RWPE2 (cell line): ENCODE results near the gene C12orf54.
"Not testable (repeated sequence)": the region's sequence is repeated elsewhere in the genome, so short reads cannot be mapped to it uniquely, and the experiment has no call there.

Source experiments
- ATAC-seq: fragments of 200-7000 bp; cut with Tn5 transposase; 3 replicates; pipeline ENCODE4 v1.9.1; 2021; ENCODE audit warnings: low read depth
- DNase-seq: peaks from one replicate; pipeline ENCODE4 v3.0.0-alpha.2; 2020; ENCODE audit warnings: low spot score
- H3K27ac ChIP-seq: fragments of 450-650 bp; 2 replicates; pipeline ENCODE4 v1.5.1; 2017; ENCODE audit warnings: mild to moderate bottlenecking; ENCODE audit not compliant: poor library complexity, severe bottlenecking
- H3K27me3 ChIP-seq: fragments of 250-450 bp; sonication (Bioruptor Pico); 2 replicates; pipeline ENCODE4 v1.5.1; 2021; ENCODE audit warnings: mild to moderate bottlenecking, moderate library complexity; ENCODE audit not compliant: insufficient read depth, poor library complexity, severe bottlenecking
- H3K36me3 ChIP-seq: fragments of 250-450 bp; sonication (Bioruptor Pico); 2 replicates; pipeline ENCODE4 v1.5.1; 2020; ENCODE audit warnings: low read depth, mild to moderate bottlenecking, moderate library complexity
- H3K4me1 ChIP-seq: fragments of 250-450 bp; sonication (Bioruptor Pico); 2 replicates; pipeline ENCODE4 v1.5.1; 2021; ENCODE audit warnings: mild to moderate bottlenecking, moderate library complexity; ENCODE audit not compliant: insufficient read depth, poor library complexity, severe bottlenecking
- H3K4me3 ChIP-seq: fragments of 250-450 bp; sonication (Bioruptor Pico); 2 replicates; pipeline ENCODE4 v1.5.1; 2021; ENCODE audit warnings: mild to moderate bottlenecking, moderate library complexity; ENCODE audit not compliant: severe bottlenecking
- H3K9me3 ChIP-seq: fragments of 250-450 bp; sonication (Bioruptor Pico); 2 replicates; pipeline ENCODE4 v1.5.1; 2021; ENCODE audit warnings: mild to moderate bottlenecking, moderate library complexity; ENCODE audit not compliant: severe bottlenecking
- TF ChIP-seq, protein P1 (sequence below): fragments of 450-650 bp; IDR thresholded peaks from one replicate; pipeline ENCODE4 v1.5.1; 2017; ENCODE audit warnings: mild to moderate bottlenecking, moderate library complexity; ENCODE audit not compliant: poor library complexity, severe bottlenecking

C12orf54 gene

DNA sequence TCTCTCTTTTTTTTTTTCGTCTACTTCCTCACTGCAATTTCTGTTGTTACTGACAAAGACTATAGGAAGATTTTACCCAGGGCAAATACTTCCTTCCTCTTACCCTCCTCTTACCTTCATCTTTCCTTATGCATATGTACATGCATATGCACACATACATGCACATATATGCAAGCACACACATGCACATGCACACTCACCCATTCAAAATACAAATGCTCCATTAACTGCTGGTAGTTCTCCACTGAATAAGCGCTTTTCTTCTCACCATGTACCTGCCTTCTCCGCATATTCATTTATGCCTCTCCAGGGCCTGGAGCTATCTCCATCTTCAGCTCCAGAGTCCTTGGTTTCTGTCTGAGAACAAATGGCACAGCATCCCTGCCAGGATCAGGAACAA, 632 bp downstream of the C12orf54 start:
- ATAC-seq (no peak), DNase-seq (no peak)
- peaks cover 13% of the 10 kb centered on the region for H3K4me1 ChIP-seq
- H3K27ac ChIP-seq, result no peak overlapping the region
- no peak overlapping the region for H3K4me3 ChIP-seq
- no peaks in the 10 kb centered on the region for H3K36me3 ChIP-seq
- TF ChIP-seq, protein P1, sequence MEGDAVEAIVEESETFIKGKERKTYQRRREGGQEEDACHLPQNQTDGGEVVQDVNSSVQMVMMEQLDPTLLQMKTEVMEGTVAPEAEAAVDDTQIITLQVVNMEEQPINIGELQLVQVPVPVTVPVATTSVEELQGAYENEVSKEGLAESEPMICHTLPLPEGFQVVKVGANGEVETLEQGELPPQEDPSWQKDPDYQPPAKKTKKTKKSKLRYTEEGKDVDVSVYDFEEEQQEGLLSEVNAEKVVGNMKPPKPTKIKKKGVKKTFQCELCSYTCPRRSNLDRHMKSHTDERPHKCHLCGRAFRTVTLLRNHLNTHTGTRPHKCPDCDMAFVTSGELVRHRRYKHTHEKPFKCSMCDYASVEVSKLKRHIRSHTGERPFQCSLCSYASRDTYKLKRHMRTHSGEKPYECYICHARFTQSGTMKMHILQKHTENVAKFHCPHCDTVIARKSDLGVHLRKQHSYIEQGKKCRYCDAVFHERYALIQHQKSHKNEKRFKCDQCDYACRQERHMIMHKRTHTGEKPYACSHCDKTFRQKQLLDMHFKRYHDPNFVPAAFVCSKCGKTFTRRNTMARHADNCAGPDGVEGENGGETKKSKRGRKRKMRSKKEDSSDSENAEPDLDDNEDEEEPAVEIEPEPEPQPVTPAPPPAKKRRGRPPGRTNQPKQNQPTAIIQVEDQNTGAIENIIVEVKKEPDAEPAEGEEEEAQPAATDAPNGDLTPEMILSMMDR, result no peak
- no peaks in the 10 kb centered on the region for H3K27me3 ChIP-seq
- H3K9me3 ChIP-seq, result no peaks in the 10 kb centered on the region

DNA sequence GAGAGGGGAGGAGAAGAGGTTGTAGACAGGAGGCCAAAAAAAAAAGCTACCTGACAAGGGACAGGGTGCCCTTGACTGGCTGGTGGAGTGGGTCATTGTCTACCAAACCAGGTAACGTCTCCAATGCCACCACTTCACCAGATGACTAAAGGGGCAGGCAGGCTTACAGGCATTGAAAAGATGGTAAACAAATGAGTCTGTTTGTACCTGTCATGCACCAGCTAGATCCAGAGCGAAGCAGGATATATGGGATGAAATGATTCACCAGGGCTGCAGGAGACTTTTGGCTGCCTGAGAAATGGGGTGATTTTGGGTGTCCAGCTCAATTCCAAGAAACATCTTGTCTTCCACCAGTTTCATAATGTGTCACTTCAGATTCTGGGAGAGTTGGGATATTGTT, 4.0 kb downstream of the C12orf54 start:
- no peak for ATAC-seq

GRCh38 chr12:48486679-48487078, 4.4 kb downstream of the C12orf54 start:
- H3K4me1 ChIP-seq, result peaks cover 28% of the 10 kb centered on the region
- H3K36me3 ChIP-seq, result no peaks in the 10 kb centered on the region
- no peak for DNase-seq
- H3K27me3 ChIP-seq, result no peaks in the 10 kb centered on the region
- 0 out of 3 replicates have a peak, but pooled peaks have one; percentile 8 for ATAC-seq
- TF ChIP-seq, protein P1, result no peak
- H3K27ac ChIP-seq, result no peak overlapping the region
- no peaks in the 10 kb centered on the region for H3K9me3 ChIP-seq
- no peak overlapping the region for H3K4me3 ChIP-seq

More for the DNA sequence above, 4.0 kb downstream of the C12orf54 start:
- no peak for DNase-seq
- Histone ChIP-seq H3K36me3 (no peaks in the 10 kb centered on the region), H3K4me1 (peaks cover 28% of the 10 kb centered on the region), H3K27me3 (no peaks in the 10 kb centered on the region), H3K9me3 (no peaks in the 10 kb centered on the region), H3K4me3 (no peak overlapping the region), H3K27ac (no peak overlapping the region)
- TF ChIP-seq, protein P1, result no peak

DNA sequence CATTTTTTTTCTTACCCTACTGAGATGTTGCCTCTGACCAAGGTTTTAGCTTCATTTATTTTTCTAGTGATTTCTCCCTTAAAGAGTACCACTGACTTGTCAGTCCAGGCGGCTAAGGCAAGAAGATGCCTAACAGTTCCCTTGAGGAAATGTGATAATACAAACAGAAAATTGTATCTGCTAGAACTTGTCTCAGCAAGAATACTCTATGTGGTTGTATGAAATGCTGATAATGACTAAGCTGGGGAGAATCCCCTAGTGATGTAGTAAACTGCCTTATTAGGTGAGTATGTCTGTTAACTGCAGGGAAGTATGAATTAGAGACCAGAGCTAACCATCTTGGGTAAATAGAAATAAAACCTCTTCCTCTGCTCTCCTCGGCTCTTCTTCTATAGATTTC, 6.7 kb downstream of the C12orf54 start:
- H3K27me3 ChIP-seq, result no peaks in the 10 kb centered on the region
- ATAC-seq (peak; percentile 98), DNase-seq (no peak)
- H3K9me3 ChIP-seq, result no peaks in the 10 kb centered on the region
- H3K27ac ChIP-seq, result peak overlapping the region; percentile 89
- TF ChIP-seq, protein P1, result no peak
- H3K4me1 ChIP-seq, result peaks cover 28% of the 10 kb centered on the region
- no peaks in the 10 kb centered on the region for H3K36me3 ChIP-seq
- H3K4me3 ChIP-seq, result no peak overlapping the region

DNA sequence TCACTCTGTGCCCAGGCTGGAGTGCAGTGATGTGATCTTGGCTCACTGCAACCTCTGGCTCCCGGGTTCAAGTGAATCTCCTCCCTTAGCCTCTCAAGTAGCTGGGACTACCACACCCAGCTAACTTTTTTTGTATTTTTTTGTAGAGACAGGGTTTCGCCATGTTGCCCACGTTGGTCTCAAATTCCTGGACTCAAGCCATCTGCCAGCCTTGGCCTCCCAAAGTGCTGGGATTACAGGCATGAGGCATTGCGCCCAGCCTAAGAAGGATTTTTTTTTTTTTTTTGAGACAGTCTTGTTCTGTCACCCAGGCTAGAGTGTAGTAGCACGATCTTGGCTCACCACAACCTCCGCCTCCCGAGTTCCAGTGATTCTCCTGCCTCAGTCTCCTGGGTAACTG, 7.2 kb downstream of the C12orf54 start:
- Histone ChIP-seq H3K4me1 (peaks cover 28% of the 10 kb centered on the region), H3K27ac (peak overlapping the region; percentile 89)
- not testable (repeated sequence) for H3K36me3 ChIP-seq, H3K4me3 ChIP-seq, H3K9me3 ChIP-seq, DNase-seq, H3K27me3 ChIP-seq
- ATAC-seq, result peak; percentile 10; the same call in 2 of the 3 replicates

DNA sequence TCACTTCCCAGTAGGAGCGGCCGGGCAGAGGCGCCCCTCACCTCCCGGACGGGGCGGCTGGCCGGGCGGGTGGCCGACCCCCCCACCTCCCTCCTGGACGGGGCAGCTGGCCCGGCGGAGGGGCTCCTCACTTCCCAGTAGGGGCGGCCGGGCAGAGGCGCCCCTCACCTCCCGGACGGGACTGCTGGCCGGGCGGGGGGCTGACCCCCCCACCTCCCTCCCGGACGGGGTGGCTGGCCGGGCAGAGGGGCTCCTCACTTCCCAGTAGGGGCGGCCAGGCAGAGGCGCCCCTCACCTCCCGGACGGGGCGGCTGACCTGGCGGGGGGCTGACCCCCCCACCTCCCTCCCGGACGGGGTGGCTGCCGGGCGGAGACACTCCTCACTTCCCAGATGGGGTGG, 18.0 kb downstream of the C12orf54 start:
- not testable (repeated sequence) for H3K36me3 ChIP-seq

DNA sequence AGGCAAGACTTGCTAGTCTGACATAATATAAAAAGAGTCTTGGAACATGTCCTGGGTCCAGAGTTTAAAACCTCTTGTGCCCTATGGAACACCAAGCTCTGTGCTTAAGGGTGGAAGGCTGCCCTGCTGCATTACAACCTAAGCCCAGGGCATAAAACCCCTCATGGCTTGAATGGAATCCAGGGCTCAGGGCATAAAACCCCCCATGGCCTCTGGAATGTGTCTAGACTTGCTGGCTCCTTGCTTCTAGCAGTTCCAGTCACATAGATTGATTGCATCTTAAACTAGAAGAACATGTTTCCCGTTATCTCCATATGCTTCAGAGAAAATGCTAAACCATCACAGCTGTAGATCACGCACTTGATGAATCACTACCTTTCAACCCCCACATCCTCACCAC, 24.5 kb downstream of the C12orf54 start:
- DNase-seq, H3K27ac ChIP-seq, H3K4me3 ChIP-seq, H3K4me1 ChIP-seq, H3K9me3 ChIP-seq, H3K36me3 ChIP-seq, ATAC-seq: not testable (repeated sequence)
- peaks cover 48% of the 10 kb centered on the region for H3K27me3 ChIP-seq

More for the DNA sequence above, 18.0 kb downstream of the C12orf54 start:
- DNase-seq, H3K4me3 ChIP-seq, H3K9me3 ChIP-seq, H3K4me1 ChIP-seq, H3K27ac ChIP-seq, ATAC-seq: not testable (repeated sequence)
- peaks cover 17% of the 10 kb centered on the region for H3K27me3 ChIP-seq
